ENCODE data around the gene ERGIC1. TPM values are rescaled to one million over a fixed set of nuclear protein-coding genes. Genes with fewer than 3 reads are reported as not detected.
A peak's percentile ranks its signal among the peaks of the same experiment; 100 is the strongest.

Gene ERGIC1
- total RNA-seq, 1 experiment from 2014 or later = 77.0 TPM

DNA sequence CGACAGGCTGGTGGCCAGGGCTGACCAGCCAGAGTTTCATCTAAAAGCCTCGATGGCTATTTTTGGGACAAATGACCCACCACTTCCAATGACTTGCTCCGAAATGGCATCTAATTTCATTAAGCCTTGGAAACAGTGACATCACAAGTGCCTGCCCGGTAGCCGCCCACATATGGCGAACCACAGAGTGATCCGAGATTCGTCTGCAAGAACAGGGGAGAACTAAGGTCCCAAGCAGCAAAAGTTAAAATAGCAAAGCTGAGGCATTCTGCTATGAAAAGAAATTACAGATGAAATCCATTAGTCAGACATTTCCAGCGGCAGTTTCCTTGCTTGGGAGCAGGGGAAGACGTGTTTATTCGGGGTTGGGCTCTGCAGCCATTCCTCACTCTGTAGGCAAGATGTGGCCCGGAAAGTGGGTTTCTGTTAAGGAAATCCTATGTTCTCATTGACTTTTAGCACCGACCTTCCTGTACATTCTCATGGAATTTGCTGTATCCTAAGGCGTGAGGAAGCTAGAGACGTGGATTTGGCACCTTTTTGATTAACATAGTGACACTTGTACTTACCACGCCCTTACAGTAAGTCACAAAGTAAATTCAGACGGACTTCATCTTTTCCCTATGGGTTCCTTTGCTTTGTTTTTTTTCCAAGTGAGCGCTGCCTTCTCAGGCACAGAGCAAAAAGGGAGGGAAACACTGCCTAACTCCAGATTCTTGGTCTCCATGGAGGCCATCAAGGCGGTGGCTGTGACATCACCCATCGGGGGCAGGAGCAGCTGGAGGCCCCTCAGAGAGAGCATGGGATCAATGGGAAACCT lies 45.1 kb downstream of the ERGIC1 start:
- peak overlapping the region in 1 of 3 experiments; percentile 66; a peak in 3 of 7 replicates for H3K27ac Mint-ChIP-seq
- H3K4me2 ChIP-seq (ENCODE audit: insufficient read depth, insufficient read length, low read length) = no peak overlapping the region
- no peak overlapping the region for H2AK5ac ChIP-seq (ENCODE audit: insufficient read length, low read length)
- no peak overlapping the region for H2BK12ac ChIP-seq (ENCODE audit: insufficient read length, low read depth, low read length)
- DNase-seq = no peak
- H3K27me3 Mint-ChIP-seq (ENCODE audit: low read depth) = no peaks in the 10 kb centered on the region
- no peak overlapping the region for H2BK20ac ChIP-seq (ENCODE audit: low read depth, low read length, poor library complexity, severe bottlenecking)
- H3K9me3 Mint-ChIP-seq = peaks cover 0 to 4% of the 10 kb centered on the region in 2 experiments; a peak in 2 of 5 replicates
- H4K20me1 ChIP-seq (ENCODE audit: control insufficient read depth, insufficient read depth, insufficient read length) = no peaks in the 10 kb centered on the region
- no peak overlapping the region for H3K14ac ChIP-seq (ENCODE audit: insufficient read depth, low read length)
- H2AFZ ChIP-seq (ENCODE audit: low read length) = no peak overlapping the region
- no peaks in the 10 kb centered on the region for H3K9me3 ChIP-seq (ENCODE audit: control insufficient read depth, low read depth, low read length)
- H2BK15ac ChIP-seq (ENCODE audit: low read depth, low read length) = no peak overlapping the region
- H3K79me1 ChIP-seq (ENCODE audit: insufficient read depth, low read depth, low read length, poor library complexity, severe bottlenecking) = peaks cover 9% of the 10 kb centered on the region
- TF ChIP-seq, protein P1, sequence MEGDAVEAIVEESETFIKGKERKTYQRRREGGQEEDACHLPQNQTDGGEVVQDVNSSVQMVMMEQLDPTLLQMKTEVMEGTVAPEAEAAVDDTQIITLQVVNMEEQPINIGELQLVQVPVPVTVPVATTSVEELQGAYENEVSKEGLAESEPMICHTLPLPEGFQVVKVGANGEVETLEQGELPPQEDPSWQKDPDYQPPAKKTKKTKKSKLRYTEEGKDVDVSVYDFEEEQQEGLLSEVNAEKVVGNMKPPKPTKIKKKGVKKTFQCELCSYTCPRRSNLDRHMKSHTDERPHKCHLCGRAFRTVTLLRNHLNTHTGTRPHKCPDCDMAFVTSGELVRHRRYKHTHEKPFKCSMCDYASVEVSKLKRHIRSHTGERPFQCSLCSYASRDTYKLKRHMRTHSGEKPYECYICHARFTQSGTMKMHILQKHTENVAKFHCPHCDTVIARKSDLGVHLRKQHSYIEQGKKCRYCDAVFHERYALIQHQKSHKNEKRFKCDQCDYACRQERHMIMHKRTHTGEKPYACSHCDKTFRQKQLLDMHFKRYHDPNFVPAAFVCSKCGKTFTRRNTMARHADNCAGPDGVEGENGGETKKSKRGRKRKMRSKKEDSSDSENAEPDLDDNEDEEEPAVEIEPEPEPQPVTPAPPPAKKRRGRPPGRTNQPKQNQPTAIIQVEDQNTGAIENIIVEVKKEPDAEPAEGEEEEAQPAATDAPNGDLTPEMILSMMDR (conservative IDR thresholded peaks at IDR 0.05) = no peak
- no peaks in the 10 kb centered on the region for H3K79me2 ChIP-seq (ENCODE audit: insufficient read depth, low read length)
- no peak overlapping the region for H2BK120ac ChIP-seq (ENCODE audit: low read depth, low read length, poor library complexity, severe bottlenecking)
- H2BK5ac ChIP-seq (ENCODE audit: insufficient read length, low read length) = no peak overlapping the region
- H3K56ac ChIP-seq (ENCODE audit: insufficient read length, low read depth, low read length) = no peak overlapping the region
- H3K4me1 ChIP-seq (ENCODE audit: insufficient read depth, low read length) = no peaks in the 10 kb centered on the region
- H3K18ac ChIP-seq (ENCODE audit: insufficient read length, low read depth, low read length) = no peak overlapping the region
- H3K36me3 Mint-ChIP-seq (ENCODE audit: insufficient read depth in 1 of 3, low read depth in 3 of 3) = peaks cover 12 to 22% (median 16%) of the 10 kb centered on the region in 3 experiments
- H3K4me3 Mint-ChIP-seq = no peak overlapping the region
- no peak overlapping the region for H3K4ac ChIP-seq (ENCODE audit: low read depth, low read length)
- no peaks in the 10 kb centered on the region for H3K23me2 ChIP-seq (ENCODE audit: insufficient read length, low read depth, low read length, poor library complexity, severe bottlenecking)
- H4K8ac ChIP-seq (replicated peaks; ENCODE audit: insufficient read length, low read depth, low read length) = no peak overlapping the region
- no peak overlapping the region for H3K9ac ChIP-seq (ENCODE audit: extremely low read depth, insufficient read length, low read length)
- no peak overlapping the region for H4K5ac ChIP-seq (ENCODE audit: insufficient read length, low read depth, low read length)
- no peak overlapping the region for H4K91ac ChIP-seq (ENCODE audit: insufficient read length, low read depth, low read length)
- H3K27me3 ChIP-seq (ENCODE audit: insufficient read depth, low read length) = no peaks in the 10 kb centered on the region
- H3K23ac ChIP-seq (ENCODE audit: insufficient read length, low read depth, low read length) = no peak overlapping the region
- H3T11ph ChIP-seq (ENCODE audit: low read length) = no peak overlapping the region
- WGBS (ENCODE audit: extremely low coverage, insufficient read length, low lambda C conversion rate) = no CpG with 5 or more reads among the region's 20 CpGs
- no peak overlapping the region for H3K27ac ChIP-seq (ENCODE audit: insufficient read length, low read depth, low read length)
- H3K4me1 Mint-ChIP-seq = peaks cover 0 to 6% of the 10 kb centered on the region in 2 experiments; a peak in 1 of 4 replicates

All from H9 (cell line).